IPS-NIHi7 (cell line): ENCODE data around the gene TMEM203.
A peak's percentile ranks its signal among the peaks of the same experiment; 100 is the strongest.

ENCODE experiments used
- DNase-seq: peaks from one replicate; pipeline ENCODE4 v3.0.0; 2012; ENCODE audit warnings: mixed read lengths; ENCODE audit errors: extremely low spot score

TMEM203 gene

GRCh38 chr9:137198051-137198901 lies 7.2 kb downstream of the TMEM203 start:
- DNase-seq = no peak

GRCh38 chr9:137195525-137196220 lies 9.8 kb downstream of the TMEM203 start:
- DNase-seq = no peak

DNA sequence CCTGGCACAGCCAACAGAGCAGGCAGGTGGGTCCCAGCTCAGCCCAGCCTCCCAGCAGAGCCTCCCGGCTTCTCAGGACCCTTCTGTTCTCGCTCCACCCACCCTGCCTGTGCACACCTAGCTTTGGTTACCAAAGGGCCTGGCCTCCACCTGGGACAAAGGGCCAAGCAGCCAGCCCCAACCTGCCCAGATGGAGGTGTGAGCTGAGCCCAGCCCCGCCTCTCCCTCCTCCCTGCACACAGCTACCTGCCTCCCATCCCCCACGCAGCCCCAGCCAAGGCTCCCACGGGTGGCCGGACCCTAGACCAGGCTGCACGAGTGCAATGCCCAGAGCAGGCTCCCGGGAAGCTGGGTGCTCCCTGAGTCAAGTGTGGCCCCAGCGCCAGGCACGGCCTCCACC lies 10.5 kb downstream of the TMEM203 start:
- DNase-seq = no peak

- no peak for DNase-seq
These were observed 11.1 kb downstream of the TMEM203 start for GRCh38 chr9:137194388-137194787.

GRCh38 chr9:137193771-137194170 lies 11.7 kb downstream of the TMEM203 start:
- no peak for DNase-seq

DNA sequence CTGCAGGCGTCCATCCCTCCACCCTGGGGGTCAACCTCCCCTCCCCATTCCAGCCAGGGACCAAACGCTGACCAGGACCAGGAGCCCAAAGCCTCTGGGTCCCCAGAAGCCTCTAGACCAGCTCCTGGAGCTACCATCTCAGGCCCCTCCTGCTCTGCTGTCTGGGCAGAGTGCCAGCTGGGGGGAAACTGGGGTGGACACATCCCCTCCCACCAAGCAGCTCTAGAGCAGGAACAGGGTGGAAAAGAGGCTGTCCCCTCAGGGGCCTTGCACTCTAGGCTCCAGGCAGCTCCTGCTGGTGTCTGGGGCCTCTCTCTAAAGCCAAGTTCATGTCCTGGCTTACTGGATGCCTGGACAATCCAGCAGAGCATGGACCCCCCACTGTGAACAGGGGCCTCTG lies 12.6 kb downstream of the TMEM203 start:
- DNase-seq = no peak

DNA sequence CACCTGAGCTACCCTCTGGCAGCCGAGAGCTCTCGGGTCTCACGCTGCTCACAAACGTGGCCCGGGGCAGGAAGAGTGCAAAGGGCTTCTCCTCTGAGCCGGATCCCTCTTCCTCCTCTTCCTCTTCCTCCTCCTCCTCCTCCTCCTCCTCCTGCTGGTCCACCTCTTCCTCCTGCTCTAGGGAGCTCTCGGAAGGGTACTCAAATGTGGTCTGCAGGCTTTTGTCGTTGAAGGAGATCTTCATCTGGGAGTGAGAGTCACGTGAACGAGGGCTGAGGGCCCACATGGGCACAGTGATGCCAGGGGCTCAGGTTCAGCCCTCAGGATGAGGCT lies 13.0 kb downstream of the TMEM203 start:
- DNase-seq = no peak

GRCh38 chr9:137191691-137192447 lies 13.6 kb downstream of the TMEM203 start:
- no peak for DNase-seq

DNA sequence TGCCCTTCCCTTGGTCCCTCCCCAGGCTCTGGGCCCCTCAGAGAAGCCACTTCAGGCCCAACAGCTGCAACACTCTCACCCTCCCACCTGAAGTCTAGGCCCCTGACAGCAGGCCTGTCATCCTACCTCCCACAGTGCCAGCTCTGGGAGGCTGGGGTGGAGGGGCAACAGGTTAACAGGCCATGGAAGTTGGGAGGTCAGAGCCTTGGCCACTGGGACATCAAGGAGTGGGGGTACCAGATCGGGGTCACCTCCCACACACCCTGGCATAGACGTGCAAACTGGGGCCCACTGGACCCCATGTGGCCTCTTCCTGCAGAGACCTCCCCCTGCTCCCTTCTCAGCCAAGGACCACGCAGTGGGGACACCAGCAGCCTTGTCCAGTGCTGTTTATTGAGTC lies 14.2 kb downstream of the TMEM203 start:
- no peak for DNase-seq

GRCh38 chr9:137190315-137190856 lies 15.1 kb downstream of the TMEM203 start:
- no peak for DNase-seq

DNA sequence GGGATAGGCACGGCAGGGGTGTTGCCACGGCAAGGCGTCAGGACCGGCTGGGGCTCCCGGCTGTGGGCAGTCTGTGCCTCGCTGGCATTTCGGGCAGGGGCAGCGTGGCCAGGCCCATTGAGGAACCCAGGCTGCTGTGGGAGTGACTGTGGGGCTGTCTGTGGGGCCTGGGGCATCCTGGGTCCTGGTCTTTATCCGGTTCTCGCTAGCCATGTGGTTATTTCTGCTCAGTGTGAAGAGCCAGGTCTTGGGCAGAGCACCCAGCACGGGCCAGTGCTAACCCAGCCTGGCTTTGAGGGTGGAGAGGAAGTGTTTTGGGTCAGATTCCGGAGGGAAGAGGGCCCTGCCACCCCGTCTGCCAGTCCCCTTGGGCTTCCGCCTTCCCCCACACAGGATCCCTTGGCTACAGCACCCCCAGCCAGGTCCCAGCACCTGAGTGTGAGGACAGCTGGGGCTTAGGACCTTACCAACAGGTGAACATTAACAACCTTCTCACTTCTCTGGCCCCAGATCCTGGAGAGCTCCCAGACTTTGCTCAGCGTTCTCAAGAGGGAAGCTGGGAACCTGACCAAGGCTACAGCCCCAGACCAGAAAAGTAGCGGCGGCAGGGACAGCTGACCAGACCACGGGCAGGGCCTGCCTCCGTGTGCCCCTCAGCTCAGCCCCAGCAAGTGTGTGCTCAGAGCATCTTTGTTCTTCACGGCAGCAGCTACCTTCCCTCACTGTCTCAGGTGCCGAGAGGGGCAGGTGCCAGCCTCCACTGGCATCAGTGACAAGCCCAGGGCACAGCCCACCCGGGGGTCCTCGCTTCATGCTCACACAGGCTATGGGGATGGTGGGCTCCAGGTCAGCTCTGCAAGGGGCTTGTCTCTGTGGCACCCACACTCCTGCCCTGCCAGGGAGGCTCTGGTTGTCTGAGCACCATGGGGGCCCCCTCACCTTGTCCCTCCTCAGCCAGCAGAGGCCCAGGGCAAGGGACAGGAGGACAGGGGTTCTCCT lies 15.9 kb downstream of the TMEM203 start:
- DNase-seq = no peak

DNA sequence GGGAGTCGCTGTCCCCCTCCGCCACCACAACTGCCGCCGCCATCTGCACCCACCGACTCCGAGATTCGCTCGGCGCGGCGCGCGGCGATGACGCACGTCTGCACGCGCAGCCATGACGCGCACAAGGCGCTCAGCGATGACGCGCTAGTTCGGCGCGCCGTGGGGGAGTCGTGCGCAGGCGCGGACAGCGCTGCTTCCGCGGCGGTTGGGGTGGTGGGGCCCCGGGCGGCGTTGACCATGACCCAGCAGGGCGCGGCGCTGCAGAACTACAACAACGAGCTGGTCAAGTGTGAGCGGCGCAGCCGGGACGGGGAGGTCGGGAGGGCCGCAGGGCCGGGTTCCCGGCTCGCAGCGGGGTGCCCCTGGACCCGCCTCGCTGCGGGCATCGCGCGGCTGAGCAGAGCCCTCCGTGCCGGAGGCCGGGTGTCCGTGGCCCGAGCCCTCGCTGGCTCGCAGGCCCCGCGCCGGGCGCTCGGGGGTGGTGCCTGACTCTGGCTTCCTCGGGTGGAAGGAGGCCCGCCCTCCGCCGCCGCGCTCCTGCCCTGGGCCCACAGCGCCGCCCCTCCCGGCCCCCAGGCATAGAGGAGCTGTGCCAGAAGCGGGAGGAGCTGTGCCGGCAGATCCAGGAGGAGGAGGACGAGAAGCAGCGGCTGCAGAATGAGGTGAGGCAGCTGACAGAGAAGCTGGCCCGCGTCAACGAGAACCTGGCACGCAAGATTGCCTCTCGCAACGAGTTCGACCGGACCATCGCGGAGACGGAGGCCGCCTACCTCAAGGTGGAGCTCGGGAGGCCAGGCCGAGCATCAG lies 16.8 kb downstream of the TMEM203 start, which contains the start of the genes ANAPC2 and SSNA1:
TSS of gene ANAPC2 (minus strand) at position 71 of the 807 bp plus-strand sequence. CDS start at position 43, 28 bp downstream.
TSS of gene SSNA1 (plus strand) at position 187 of the 807 bp plus-strand sequence. CDS start at position 238, 51 bp downstream.
- DNase-seq = peak; percentile 94

DNA sequence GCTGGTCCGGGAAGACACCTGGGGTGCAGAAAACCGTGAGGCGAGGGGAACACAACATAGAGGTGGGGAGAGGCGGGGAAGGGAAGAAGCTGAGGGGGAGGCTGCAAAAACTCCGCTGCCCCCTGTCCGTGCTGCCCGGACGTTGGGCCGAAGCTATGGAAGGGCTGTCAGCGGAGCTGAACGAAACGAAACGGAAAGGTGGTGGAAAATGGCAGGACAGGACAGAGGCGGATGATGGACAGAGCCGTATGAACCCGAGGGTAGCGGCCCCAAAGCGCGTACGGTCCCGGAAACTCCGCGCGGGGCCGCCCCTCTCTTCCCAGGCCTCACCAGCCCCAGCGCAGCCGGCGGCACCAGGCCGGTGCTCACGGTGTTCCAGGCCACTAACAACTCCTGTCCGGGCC lies 17.4 kb downstream of the TMEM203 start:
- DNase-seq = no peak

- no peak for DNase-seq
These were observed 18.1 kb downstream of the TMEM203 start for GRCh38 chr9:137187386-137187785.

GRCh38 chr9:137186385-137186784 lies 19.1 kb downstream of the TMEM203 start:
- no peak for DNase-seq

DNA sequence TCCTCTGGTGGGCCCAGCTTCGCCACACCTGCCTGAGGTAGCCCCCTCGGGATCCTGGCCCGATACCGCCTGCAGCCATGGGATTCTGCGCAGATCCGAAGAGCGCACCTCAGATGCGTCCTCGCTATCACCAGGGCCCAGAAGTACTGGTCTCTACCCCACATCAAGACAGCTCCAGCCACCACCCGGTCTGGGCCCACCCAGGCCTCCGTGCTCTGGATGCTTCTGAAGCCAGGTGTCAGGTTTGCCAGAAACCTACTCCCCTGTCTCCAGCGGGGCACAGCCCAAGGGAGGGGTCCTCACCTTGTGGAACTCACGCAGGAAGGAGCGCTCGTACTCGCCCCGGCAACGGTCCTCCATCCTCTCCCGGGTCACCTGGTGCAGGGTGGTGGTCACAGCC lies 19.5 kb downstream of the TMEM203 start:
- DNase-seq = no peak

DNA sequence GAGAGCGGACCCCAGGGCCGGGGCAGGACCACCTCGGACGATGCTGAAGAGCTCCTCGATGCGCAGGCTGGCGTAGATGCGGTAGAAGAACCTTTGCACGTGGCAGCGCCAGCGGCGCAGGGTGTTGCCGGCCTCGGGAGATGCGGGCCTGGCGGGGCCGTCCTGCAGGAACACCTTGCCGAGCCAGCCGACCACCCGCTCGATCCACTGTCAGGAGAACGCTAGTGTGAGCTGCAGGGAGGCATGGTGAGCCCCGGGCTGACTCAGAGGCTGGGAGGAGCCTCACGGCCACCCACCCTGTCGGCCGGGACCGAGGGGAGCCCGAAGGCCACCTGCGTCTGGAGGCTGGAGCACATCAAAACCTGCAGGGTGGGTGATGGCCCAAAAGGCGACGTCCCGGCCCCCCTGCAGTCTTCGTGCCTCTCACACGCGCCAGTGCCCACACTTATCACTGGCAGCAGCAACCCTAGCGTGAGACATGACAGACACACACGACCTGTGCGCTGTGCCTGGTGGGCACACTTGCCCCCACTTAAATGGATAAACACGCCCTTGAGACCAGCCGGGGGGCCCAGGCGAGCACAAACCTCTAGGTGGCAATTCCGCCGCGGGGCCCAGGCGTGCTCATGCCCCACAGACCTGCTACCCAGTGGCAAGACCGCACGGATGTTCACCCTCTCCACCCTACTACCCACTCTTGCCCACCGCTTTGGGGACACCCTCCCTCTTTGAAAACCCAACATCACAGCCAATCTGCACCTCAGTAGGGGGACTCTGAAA lies 20.4 kb downstream of the TMEM203 start:
- no peak for DNase-seq

- no peak for DNase-seq
These were observed 21.4 kb downstream of the TMEM203 start for GRCh38 chr9:137183980-137184595.

- no peak for DNase-seq
These were observed 22.6 kb downstream of the TMEM203 start for GRCh38 chr9:137182836-137183235.
